ENCODE data around the gene NSUN4.

- TF ChIP-seq NFYA (IDR thresholded peaks at IDR 0.05; ENCODE audit: borderline replicate concordance, low read depth, low read length) (no peak), POLR2A (IDR thresholded peaks at IDR 0.05; ENCODE audit: low read depth, low read length) (no peak), CBFB (IDR thresholded peaks at IDR 0.05; ENCODE audit: low read depth) (no peak), RAD21 (IDR thresholded peaks at IDR 0.05; ENCODE audit: insufficient read depth, low read depth, low read length) (no peak), ZNF384 (IDR thresholded peaks at IDR 0.05; ENCODE audit: borderline replicate concordance, low read depth, low read length) (no peak), CHD4 (IDR thresholded peaks at IDR 0.05) (no peak), KDM1A (IDR thresholded peaks at IDR 0.05; ENCODE audit: borderline replicate concordance) (no peak), ZNF24 (IDR thresholded peaks at IDR 0.05) (no peak), RBBP5 (conservative IDR thresholded peaks at IDR 0.05) (no peak), NRF1 (conservative IDR thresholded peaks at IDR 0.05; ENCODE audit: low read depth, low read length) (no peak), ESRRA (IDR thresholded peaks at IDR 0.05; ENCODE audit: low read length) (no peak)
- TF ChIP-seq, protein P1, sequence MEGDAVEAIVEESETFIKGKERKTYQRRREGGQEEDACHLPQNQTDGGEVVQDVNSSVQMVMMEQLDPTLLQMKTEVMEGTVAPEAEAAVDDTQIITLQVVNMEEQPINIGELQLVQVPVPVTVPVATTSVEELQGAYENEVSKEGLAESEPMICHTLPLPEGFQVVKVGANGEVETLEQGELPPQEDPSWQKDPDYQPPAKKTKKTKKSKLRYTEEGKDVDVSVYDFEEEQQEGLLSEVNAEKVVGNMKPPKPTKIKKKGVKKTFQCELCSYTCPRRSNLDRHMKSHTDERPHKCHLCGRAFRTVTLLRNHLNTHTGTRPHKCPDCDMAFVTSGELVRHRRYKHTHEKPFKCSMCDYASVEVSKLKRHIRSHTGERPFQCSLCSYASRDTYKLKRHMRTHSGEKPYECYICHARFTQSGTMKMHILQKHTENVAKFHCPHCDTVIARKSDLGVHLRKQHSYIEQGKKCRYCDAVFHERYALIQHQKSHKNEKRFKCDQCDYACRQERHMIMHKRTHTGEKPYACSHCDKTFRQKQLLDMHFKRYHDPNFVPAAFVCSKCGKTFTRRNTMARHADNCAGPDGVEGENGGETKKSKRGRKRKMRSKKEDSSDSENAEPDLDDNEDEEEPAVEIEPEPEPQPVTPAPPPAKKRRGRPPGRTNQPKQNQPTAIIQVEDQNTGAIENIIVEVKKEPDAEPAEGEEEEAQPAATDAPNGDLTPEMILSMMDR (IDR thresholded peaks at IDR 0.05 in 2 of 3, conservative IDR thresholded peaks at IDR 0.05 in 1 of 3; ENCODE audit: control insufficient read depth in 2 of 3, extremely low read depth in 1 of 3, insufficient read depth in 1 of 3, low read depth in 3 of 3, low read length in 3 of 3), result no peak
- TF ChIP-seq, protein P2, sequence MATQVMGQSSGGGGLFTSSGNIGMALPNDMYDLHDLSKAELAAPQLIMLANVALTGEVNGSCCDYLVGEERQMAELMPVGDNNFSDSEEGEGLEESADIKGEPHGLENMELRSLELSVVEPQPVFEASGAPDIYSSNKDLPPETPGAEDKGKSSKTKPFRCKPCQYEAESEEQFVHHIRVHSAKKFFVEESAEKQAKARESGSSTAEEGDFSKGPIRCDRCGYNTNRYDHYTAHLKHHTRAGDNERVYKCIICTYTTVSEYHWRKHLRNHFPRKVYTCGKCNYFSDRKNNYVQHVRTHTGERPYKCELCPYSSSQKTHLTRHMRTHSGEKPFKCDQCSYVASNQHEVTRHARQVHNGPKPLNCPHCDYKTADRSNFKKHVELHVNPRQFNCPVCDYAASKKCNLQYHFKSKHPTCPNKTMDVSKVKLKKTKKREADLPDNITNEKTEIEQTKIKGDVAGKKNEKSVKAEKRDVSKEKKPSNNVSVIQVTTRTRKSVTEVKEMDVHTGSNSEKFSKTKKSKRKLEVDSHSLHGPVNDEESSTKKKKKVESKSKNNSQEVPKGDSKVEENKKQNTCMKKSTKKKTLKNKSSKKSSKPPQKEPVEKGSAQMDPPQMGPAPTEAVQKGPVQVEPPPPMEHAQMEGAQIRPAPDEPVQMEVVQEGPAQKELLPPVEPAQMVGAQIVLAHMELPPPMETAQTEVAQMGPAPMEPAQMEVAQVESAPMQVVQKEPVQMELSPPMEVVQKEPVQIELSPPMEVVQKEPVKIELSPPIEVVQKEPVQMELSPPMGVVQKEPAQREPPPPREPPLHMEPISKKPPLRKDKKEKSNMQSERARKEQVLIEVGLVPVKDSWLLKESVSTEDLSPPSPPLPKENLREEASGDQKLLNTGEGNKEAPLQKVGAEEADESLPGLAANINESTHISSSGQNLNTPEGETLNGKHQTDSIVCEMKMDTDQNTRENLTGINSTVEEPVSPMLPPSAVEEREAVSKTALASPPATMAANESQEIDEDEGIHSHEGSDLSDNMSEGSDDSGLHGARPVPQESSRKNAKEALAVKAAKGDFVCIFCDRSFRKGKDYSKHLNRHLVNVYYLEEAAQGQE (IDR thresholded peaks at IDR 0.05; ENCODE audit: low read depth, low read length), result no peak
- TF ChIP-seq, protein P3, sequence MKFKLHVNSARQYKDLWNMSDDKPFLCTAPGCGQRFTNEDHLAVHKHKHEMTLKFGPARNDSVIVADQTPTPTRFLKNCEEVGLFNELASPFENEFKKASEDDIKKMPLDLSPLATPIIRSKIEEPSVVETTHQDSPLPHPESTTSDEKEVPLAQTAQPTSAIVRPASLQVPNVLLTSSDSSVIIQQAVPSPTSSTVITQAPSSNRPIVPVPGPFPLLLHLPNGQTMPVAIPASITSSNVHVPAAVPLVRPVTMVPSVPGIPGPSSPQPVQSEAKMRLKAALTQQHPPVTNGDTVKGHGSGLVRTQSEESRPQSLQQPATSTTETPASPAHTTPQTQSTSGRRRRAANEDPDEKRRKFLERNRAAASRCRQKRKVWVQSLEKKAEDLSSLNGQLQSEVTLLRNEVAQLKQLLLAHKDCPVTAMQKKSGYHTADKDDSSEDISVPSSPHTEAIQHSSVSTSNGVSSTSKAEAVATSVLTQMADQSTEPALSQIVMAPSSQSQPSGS (IDR thresholded peaks at IDR 0.05; ENCODE audit: low read length), result no peak
These were observed 31.8 kb downstream of the NSUN4 start for GRCh38 chr1:46372431-46372830.

All from GM12878 (cell line).